PC-9 (cell line): ENCODE results near the gene AMPD2. TPM values are rescaled to one million over a fixed set of nuclear protein-coding genes. Genes with fewer than 3 reads are reported as not detected.

Source experiments
- BruUV-seq: library from RNA; stranded (reverse); fragments of 400-500 nt; replicated peaks from 2 replicates; lab custom pipeline; 2021; lab: Mats Ljungman, UMichigan
- CTCF ChIA-PET: fragments of 300-600 bp; sonication (Branson Sonifier 250); formaldehyde crosslinking; loops from one replicate; lab custom pipeline; 2022; ENCODE audit warnings: antibody characterized with exemption; lab: Charles Lee
- POLR2A ChIA-PET: fragments of 300-600 bp; sonication (Branson Sonifier 250); formaldehyde crosslinking; loops from one replicate; lab custom pipeline; 2022; ENCODE audit warnings: antibody characterized with exemption; ENCODE audit not compliant: unreplicated experiment; lab: Charles Lee
- DNase-seq, 2 experiments: peaks; one replicate each; pipeline versions ENCODE4 v3.0.0 to v3.0.0-alpha.2; 2015 to 2022; ENCODE audit warnings: mixed read lengths in 1 of 2
- H2AFZ ChIP-seq: fragments of 200-600 bp; sonication (generic); 2 replicates; pipeline ENCODE4 v1.8.1; 2017; ENCODE audit warnings: antibody characterized with exemption
- H3F3A ChIP-seq: fragments of 200-600 bp; sonication (generic); 2 replicates; pipeline ENCODE4 v1.8.1; 2017; ENCODE audit warnings: antibody characterized with exemption, mild to moderate bottlenecking, low read depth; ENCODE audit not compliant: insufficient read depth
- H3K27ac ChIP-seq: fragments of 200-600 bp; sonication (generic); 2 replicates; pipeline ENCODE4 v1.6.1; 2016; ENCODE audit warnings: mixed run types
- H3K27me3 ChIP-seq: fragments of 200-600 bp; sonication (generic); 2 replicates; pipeline ENCODE4 v1.6.1; 2016; ENCODE audit warnings: low read depth, mixed run types; ENCODE audit not compliant: insufficient read depth
- H3K36me3 ChIP-seq: fragments of 200-600 bp; sonication (generic); 2 replicates; pipeline ENCODE4 v1.6.1; 2016; ENCODE audit warnings: low read depth, mixed run types
- H3K4me1 ChIP-seq: fragments of 200-600 bp; sonication (generic); replicated peaks from 2 replicates; pipeline ENCODE4 v1.6.1; 2016; ENCODE audit warnings: mixed run types; ENCODE audit not compliant: insufficient read depth
- H3K4me2 ChIP-seq: fragments of 200-600 bp; sonication (generic); 2 replicates; pipeline ENCODE4 v1.6.1; 2017; ENCODE audit warnings: mixed run types
- H3K4me3 ChIP-seq: fragments of 200-600 bp; sonication (generic); 2 replicates; pipeline ENCODE4 v1.6.1; 2016; ENCODE audit warnings: mixed run types
- H3K79me2 ChIP-seq: fragments of 200-600 bp; sonication (generic); 2 replicates; pipeline ENCODE4 v1.6.1; 2017; ENCODE audit warnings: low read depth, mixed run types
- H3K9me2 ChIP-seq: fragments of 200-600 bp; sonication (generic); 2 replicates; pipeline ENCODE4 v1.8.1; 2017; ENCODE audit warnings: mild to moderate bottlenecking; ENCODE audit not compliant: insufficient read depth
- H3K9me3 ChIP-seq: fragments of 200-600 bp; sonication (generic); 2 replicates; pipeline ENCODE4 v1.8.1; 2016; ENCODE audit warnings: low read depth; ENCODE audit not compliant: insufficient read depth
- H4K20me1 ChIP-seq: fragments of 200-600 bp; sonication (generic); 2 replicates; pipeline ENCODE4 v1.8.1; 2017; ENCODE audit not compliant: insufficient read depth
- CTCF ChIP-seq: fragments of 200-600 bp; sonication (generic); conservative IDR thresholded peaks from 2 replicates; pipeline ENCODE4 v1.6.1; 2017; ENCODE audit warnings: mixed run types, antibody characterized with exemption, mild to moderate bottlenecking, moderate library complexity
- EZH2 ChIP-seq: fragments of 200-600 bp; sonication (generic); IDR thresholded peaks from 2 replicates; pipeline ENCODE4 v1.8.0; 2017; ENCODE audit warnings: antibody characterized with exemption, low read depth
- intact Hi-C: fragments of 100-400 bp; cut with micrococcal nuclease; formaldehyde crosslinking; loops from one replicate; pipeline ENCODE4 v1.10.0; 2022; ENCODE audit not compliant: unreplicated experiment
- total RNA-seq: library from RNA; stranded (reverse); gene quantifications from 2 replicates; pipeline ENCODE4 v1.2.3, GENCODE V29; 2021

Gene AMPD2
- total RNA-seq, 1 experiment from 2014 or later: 66.7 TPM

- no peaks in the 10 kb centered on the region for H3K9me3 ChIP-seq
- H3K79me2 ChIP-seq: peaks cover 45% of the 10 kb centered on the region
- H3K9me2 ChIP-seq: no peaks in the 10 kb centered on the region
- TF ChIP-seq EZH2 (no peak), CTCF (no peak)
- H3K27me3 ChIP-seq: no peaks in the 10 kb centered on the region
- peaks cover 10% of the 10 kb centered on the region; the same call in 1 of the 2 replicates for H3F3A ChIP-seq
- no TSS peak for BruUV-seq
- peaks cover 10% of the 10 kb centered on the region for H3K4me1 ChIP-seq
- DNase-seq: no peak
- H3K4me3 ChIP-seq: no peak overlapping the region
- H3K27ac ChIP-seq: no peak overlapping the region
- CTCF ChIA-PET: no interaction called here
- peaks cover 22% of the 10 kb centered on the region; the same call in 1 of the 2 replicates for H3K36me3 ChIP-seq
- no peak overlapping the region for H2AFZ ChIP-seq
- intact Hi-C loops: no loop called here
- no peak overlapping the region for H3K4me2 ChIP-seq
- H4K20me1 ChIP-seq: peaks cover 34% of the 10 kb centered on the region
- POLR2A ChIA-PET: interaction anchor here (0.6 kb wide), 1 partner anchor 166 kb away, joined by 3 read pairs; no protein-coding TSS in a partner anchor
Observed at GRCh38 chr1:109625176-109625575, 5.5 kb downstream of the AMPD2 start.

- CTCF ChIA-PET: no interaction called here
- H3K27me3 ChIP-seq: no peaks in the 10 kb centered on the region
Observed at GRCh38 chr1:109625601-109626560, 6.2 kb downstream of the AMPD2 start.

More at GRCh38 chr1:109625601-109626560, 6.2 kb downstream of the AMPD2 start:
- TF ChIP-seq CTCF: no peak
- Histone ChIP-seq H3K4me2 (no peak overlapping the region), H3F3A (peaks cover 6% of the 10 kb centered on the region; the same call in 1 of the 2 replicates), H3K4me3 (no peak overlapping the region), H3K9me2 (no peaks in the 10 kb centered on the region), H2AFZ (no peak overlapping the region), H3K36me3 (peaks cover 25% of the 10 kb centered on the region), H3K79me2 (peaks cover 38% of the 10 kb centered on the region), H3K4me1 (peaks cover 10% of the 10 kb centered on the region), H3K9me3 (no peaks in the 10 kb centered on the region), H3K27ac (no peak overlapping the region), H4K20me1 (peaks cover 34% of the 10 kb centered on the region)
- no TSS peak for BruUV-seq
- peak in 1 of 2 experiments; percentile 27 for DNase-seq
- POLR2A ChIA-PET: interaction anchor here (0.6 kb wide), 1 partner anchor 165 kb away, joined by 3 read pairs; no protein-coding TSS in a partner anchor
- intact Hi-C loops: no loop called here
